CD4-positive, alpha-beta T cell treated with Interleukin-6 for 4 hours (primary cell): ENCODE measurements around the gene CRYL1.

ENCODE experiments used
- DNase-seq: peaks from one replicate; pipeline ENCODE4 v3.0.0-alpha.2; 2020; ENCODE audit warnings: mixed read lengths

CRYL1 gene

DNA sequence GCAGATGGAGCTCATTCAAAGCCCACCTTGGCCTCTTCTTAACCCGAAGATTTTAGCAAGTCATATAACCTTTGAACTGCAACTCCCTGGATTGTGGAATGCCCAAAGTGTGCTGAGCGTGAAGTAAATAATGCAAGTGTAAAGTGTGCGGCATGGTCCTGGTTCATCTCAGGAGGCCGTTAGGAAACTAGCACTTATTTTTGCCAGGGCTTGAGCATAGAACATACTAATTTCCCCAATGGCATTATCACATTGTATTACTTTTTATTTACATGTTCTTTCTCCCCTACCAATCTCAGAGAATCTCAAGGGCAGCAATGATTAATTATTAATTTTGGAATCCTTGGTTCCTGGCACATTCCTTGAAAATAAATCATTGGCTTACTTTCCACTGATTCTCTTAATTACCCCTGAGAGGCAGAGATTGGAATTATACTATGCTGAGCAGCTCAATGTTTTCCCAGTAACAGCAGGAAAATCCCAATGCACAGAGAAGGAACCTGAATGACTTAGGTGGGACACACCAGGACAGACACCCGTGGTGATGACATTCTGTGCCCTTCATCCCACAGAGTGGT lies 164.7 kb downstream of the CRYL1 start:
- no peak for DNase-seq

- no peak for DNase-seq
Observed at GRCh38 chr13:20360041-20360491, 165.6 kb downstream of the CRYL1 start.

DNA sequence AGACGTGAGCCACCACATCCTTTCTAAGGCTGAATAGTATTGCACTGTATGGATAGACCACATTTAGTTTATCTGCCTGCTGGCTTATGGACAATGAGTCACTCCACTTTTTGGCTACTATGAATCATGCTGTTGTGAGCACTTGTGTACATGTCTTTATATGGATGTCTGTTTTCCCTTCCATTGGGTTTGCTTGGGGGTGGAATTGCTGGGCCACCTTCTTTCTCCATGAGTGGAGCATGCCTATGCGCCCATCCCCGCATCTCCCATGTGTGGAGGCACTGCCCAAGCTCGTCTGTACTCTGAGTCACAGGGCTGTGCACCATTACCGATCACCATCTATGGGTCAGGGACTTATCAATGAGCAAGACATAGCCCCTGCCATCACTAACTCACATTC lies 166.3 kb downstream of the CRYL1 start:
- no peak for DNase-seq

DNA sequence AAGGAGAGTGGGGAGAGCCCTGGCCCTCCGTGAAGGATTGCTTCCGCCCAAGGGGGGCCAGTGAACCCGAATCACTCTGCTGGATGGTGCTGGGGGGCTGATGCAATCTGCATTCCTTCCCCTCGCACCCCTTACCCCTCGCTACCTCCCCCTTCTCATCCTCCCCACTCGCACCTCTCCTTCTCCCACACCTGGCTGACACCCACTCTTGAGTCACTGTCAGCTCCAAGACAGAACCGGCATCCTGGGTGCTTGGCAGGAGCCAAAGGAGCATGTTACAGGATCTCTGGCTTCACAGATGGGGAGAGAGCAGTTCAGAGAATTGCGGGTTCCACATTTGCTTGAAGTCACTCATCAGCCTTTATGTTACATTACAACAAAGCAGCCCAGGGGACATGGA lies 167.6 kb downstream of the CRYL1 start:
- DNase-seq: no peak

DNA sequence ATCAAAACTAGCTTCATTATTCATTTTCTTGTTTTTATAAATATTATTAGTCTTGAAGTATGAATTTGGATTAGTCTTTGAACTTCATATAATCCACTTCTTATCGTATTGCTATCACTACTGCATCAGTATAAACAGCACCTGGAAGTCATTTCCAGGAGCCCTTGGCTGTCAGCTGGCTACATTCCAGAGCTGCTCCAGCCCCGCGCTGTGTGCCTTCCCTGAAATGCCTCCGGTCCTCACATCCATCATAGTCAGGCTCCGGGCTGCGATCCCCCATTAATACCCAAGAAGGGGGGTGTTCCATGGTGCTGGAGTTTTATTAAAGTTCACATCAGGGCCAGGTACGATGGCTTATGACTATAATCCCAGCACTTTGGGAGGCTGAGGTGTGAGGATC lies 169.2 kb downstream of the CRYL1 start:
- DNase-seq: no peak

GRCh38 chr13:20354722-20355121 lies 170.9 kb downstream of the CRYL1 start:
- no peak for DNase-seq

DNA sequence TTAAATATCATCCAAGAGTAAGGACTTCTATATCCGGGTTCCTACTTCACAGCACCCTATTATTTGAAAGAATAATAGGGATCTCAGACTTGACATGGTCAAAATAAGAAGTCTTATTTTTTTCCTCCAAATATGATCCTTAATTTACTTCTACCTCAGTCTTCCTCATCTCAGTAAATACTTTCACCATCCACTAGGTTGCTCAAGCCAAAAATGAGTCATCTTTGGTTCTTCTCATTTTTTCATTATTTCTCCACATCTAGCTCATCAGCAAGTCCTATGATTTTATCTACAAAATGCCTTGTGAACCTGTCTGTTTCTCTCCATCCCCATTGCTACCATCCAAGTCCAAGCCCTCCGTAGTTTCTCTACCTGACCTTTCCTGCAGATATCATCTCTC lies 171.7 kb downstream of the CRYL1 start:
- no peak for DNase-seq
